ENCODE data around the gene ID3. TPM values are rescaled to one million over a fixed set of nuclear protein-coding genes. Genes with fewer than 3 reads are reported as not detected.

The ID3 gene
- polyA plus RNA-seq, 1 of the 3 experiments (the other 2 are of a cell fraction) = 504 TPM

- no peak for TF ChIP-seq ZBTB33 (IDR thresholded peaks at IDR 0.05; ENCODE audit: borderline replicate concordance, low read depth)
- no peak for TF ChIP-seq MXI1 (IDR thresholded peaks at IDR 0.05; ENCODE audit: low read depth, low read length)
- no peak for TF ChIP-seq FOXM1 (IDR thresholded peaks at IDR 0.05; ENCODE audit: low read depth)
- TF ChIP-seq EP300 (IDR thresholded peaks at IDR 0.05; ENCODE audit: borderline replicate concordance in 1 of 2, low read depth in 1 of 2, low read length in 1 of 2) = no peak
- TF ChIP-seq USF1 (IDR thresholded peaks at IDR 0.05; ENCODE audit: borderline replicate concordance, low read depth) = no peak
- TF ChIP-seq TEAD4 (IDR thresholded peaks at IDR 0.05; ENCODE audit: borderline replicate concordance, insufficient read depth) = no peak
- H3K9me3 ChIP-seq = no peaks in the 10 kb centered on the region
- H3K36me3 ChIP-seq (replicated peaks in 1 of 2; ENCODE audit: control insufficient read depth in 1 of 2, insufficient read depth in 2 of 2, low read length in 1 of 2) = no peaks in the 10 kb centered on the region
- no peak overlapping the region for H3K9ac ChIP-seq
- no peak overlapping the region for H3K27ac ChIP-seq (ENCODE audit: low read depth in 2 of 2, low read length in 1 of 2)
- H2AFZ ChIP-seq (ENCODE audit: low read depth) = no peak overlapping the region
- no peaks in the 10 kb centered on the region for H3K9me2 ChIP-seq
- peaks cover 7% of the 10 kb centered on the region; the same call in 1 of the 2 replicates for H3K79me2 ChIP-seq (ENCODE audit: insufficient read depth)
- POLR2A ChIA-PET = no interaction called here
- CTCF ChIA-PET = interaction anchor here (1.7 kb wide), 1 partner anchor 86 kb away, joined by 4 read pairs; no protein-coding TSS in a partner anchor
- no peak overlapping the region for H3K4me2 ChIP-seq
- H3K4me3 ChIP-seq (ENCODE audit: low read depth in 2 of 2, low read length in 1 of 2) = no peak overlapping the region
- no peaks in the 10 kb centered on the region for H3K27me3 ChIP-seq (ENCODE audit: insufficient read depth)
- WGBS (ENCODE audit: low lambda C conversion rate) = 89% methylated on average over 4 of the region's 4 CpGs
- DNase-seq = no peak
- H3F3A ChIP-seq (replicated peaks; ENCODE audit: insufficient read depth) = peaks cover 40% of the 10 kb centered on the region
- peaks cover 8 to 26% of the 10 kb centered on the region in 2 experiments for H3K4me1 ChIP-seq (ENCODE audit: control insufficient read depth in 1 of 2, insufficient read depth in 2 of 2, low read depth in 1 of 2, low read length in 1 of 2)
- H4K20me1 ChIP-seq (ENCODE audit: insufficient read depth) = no peaks in the 10 kb centered on the region
Measured at GRCh38 chr1:23582820-23583219, 23.5 kb upstream of the ID3 start.

GRCh38 chr1:23581219-23581618 is 21.9 kb upstream of the ID3 start:
- no peaks in the 10 kb centered on the region for H3K27me3 ChIP-seq (ENCODE audit: insufficient read depth)
- H3K4me1 ChIP-seq (ENCODE audit: control insufficient read depth in 1 of 2, insufficient read depth in 2 of 2, low read depth in 1 of 2, low read length in 1 of 2) = peaks cover 10 to 39% of the 10 kb centered on the region in 2 experiments
- TF ChIP-seq ELF1 (IDR thresholded peaks at IDR 0.05) (no peak), CHD2 (IDR thresholded peaks at IDR 0.05; ENCODE audit: low read length, partially characterized antibody) (peak; percentile 32), GABPA (IDR thresholded peaks at IDR 0.05; ENCODE audit: low read depth) (0 out of 2 replicates have a peak, but pooled peaks have one; percentile 8)
- H3K79me2 ChIP-seq (ENCODE audit: insufficient read depth) = peaks cover 10% of the 10 kb centered on the region; the same call in 1 of the 2 replicates
- ChIA-PET POLR2A (interaction anchor here (0.7 to 2.6 kb wide), 6 partner anchors 10 to 26 kb away, joined by 3 to 12 read pairs (median 6); no protein-coding TSS in a partner anchor), CTCF (interaction anchor here (0.8 to 2.7 kb wide), 8 partner anchors 8 to 57 kb away, joined by 3 to 11 read pairs (median 6); no protein-coding TSS in a partner anchor)
- H3K9me3 ChIP-seq = no peaks in the 10 kb centered on the region
- H3F3A ChIP-seq (replicated peaks; ENCODE audit: insufficient read depth) = peaks cover 51% of the 10 kb centered on the region
- H3K4me3 ChIP-seq (ENCODE audit: low read depth in 2 of 2, low read length in 1 of 2) = no peak overlapping the region
- no peak overlapping the region; the same call in 1 of the 2 replicates for H3K9ac ChIP-seq
- peak overlapping the region; percentile 76 to 99 for H3K27ac ChIP-seq (ENCODE audit: low read depth in 2 of 2, low read length in 1 of 2)
- no peaks in the 10 kb centered on the region for H3K9me2 ChIP-seq
- peak overlapping the region; percentile 8; the same call in 1 of the 2 replicates for H2AFZ ChIP-seq (ENCODE audit: low read depth)
- H3K36me3 ChIP-seq (replicated peaks in 1 of 2; ENCODE audit: control insufficient read depth in 1 of 2, insufficient read depth in 2 of 2, low read length in 1 of 2) = no peaks in the 10 kb centered on the region
- DNase-seq = peak; percentile 79
- H4K20me1 ChIP-seq (ENCODE audit: insufficient read depth) = no peaks in the 10 kb centered on the region
- 58% methylated on average over 6 of the region's 8 CpGs for WGBS (ENCODE audit: low lambda C conversion rate)
- H3K4me2 ChIP-seq = no peak overlapping the region
